ENCODE results near the gene ITGAD. TPM values are rescaled to one million over a fixed set of nuclear protein-coding genes. Genes with fewer than 3 reads are reported as not detected.
A peak's percentile ranks its signal among the peaks of the same experiment; 100 is the strongest.

The ITGAD gene
- total and polyA plus RNA-seq, 2 of the 4 experiments (the other 2 are of a cell fraction): not detected

DNA sequence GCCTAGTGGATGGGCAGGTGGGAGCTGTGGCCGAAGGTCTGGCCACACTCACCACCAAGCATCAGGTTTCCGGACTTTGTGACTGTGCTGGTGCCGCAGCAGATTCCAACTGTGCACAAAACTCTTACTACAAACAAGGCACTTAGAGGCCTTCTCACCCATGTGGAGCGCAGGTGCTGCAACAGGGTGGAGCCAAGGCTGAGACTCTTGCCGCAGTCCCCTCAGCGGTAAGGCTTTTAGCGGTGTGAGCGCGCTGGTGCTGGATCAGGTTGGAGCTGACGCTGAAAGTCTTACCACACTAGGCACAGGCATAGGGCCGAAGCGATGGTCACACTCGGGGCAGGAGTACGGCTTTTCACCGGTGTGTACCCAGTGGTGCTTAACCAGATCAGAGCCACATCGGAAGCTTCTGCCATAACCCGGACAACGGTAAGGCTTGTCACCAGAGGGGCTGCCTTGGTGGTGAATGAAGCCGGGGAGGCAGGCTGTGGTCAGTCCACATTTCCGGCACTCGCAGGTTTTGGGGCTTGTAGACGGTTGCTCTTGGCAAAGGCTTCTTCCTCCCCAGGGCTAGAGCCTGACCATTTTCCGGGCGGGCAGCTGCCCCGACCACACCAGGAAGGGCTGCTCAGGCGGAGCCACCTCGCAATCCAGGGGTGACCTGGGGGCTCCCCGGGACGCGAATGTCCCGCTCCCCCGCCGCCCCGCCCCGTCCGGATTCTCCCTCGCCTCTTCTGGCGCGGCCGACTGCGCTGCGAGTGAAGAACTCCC lies 65.1 kb downstream of the ITGAD start:
- Histone ChIP-seq H3K79me1 (ENCODE audit: low read depth in 1 of 2, low read length in 2 of 2) (peaks cover 19 to 63% of the 10 kb centered on the region in 2 experiments), H3K14ac (replicated peaks; ENCODE audit: low read depth, low read length) (peak overlapping the region; percentile 93), H2BK15ac (ENCODE audit: low read depth, low read length) (no peak overlapping the region), H2AFZ (replicated peaks; ENCODE audit: low read length, poor library complexity) (peak overlapping the region; percentile 96), H2AK9ac (replicated peaks; ENCODE audit: low read depth, low read length, poor library complexity) (peak overlapping the region; percentile 100), H2AK5ac (ENCODE audit: low read depth, low read length) (peak overlapping the region; percentile 81), H3K23ac (ENCODE audit: low read depth, low read length) (peak overlapping the region; percentile 89), H3K9me3 (ENCODE audit: control insufficient read depth, insufficient read depth, low read length) (no peaks in the 10 kb centered on the region), H3K36me3 (ENCODE audit: control insufficient read depth, insufficient read depth, low read length) (peaks cover 4% of the 10 kb centered on the region), H3K56ac (ENCODE audit: extremely low read depth, insufficient read depth, low read length) (peak overlapping the region; percentile 86), H2BK5ac (ENCODE audit: low read depth, low read length, poor library complexity, severe bottlenecking) (peak overlapping the region; percentile 60), H3K9ac (ENCODE audit: low read depth, low read length) (peak overlapping the region; percentile 79), H3K4me2 (ENCODE audit: low read depth, low read length) (peak overlapping the region; percentile 93), H2BK120ac (ENCODE audit: low read depth, low read length) (peak overlapping the region; percentile 52; the same call in 1 of the 2 replicates), H4K8ac (ENCODE audit: low read depth in 2 of 2, low read length in 2 of 2) (peak overlapping the region; percentile 2 to 83; a peak in 2 of 4 replicates), H3K4me3 (ENCODE audit: insufficient read depth, low read depth, low read length) (peak overlapping the region; percentile 55), H3K4ac (ENCODE audit: low read depth, low read length) (peak overlapping the region; percentile 91), H3K4me1 (ENCODE audit: control insufficient read depth, insufficient read depth, low read length) (peaks cover 17% of the 10 kb centered on the region), H4K91ac (ENCODE audit: insufficient read depth, low read depth, low read length) (peak overlapping the region; percentile 88), H4K20me1 (ENCODE audit: insufficient read depth, low read length) (peaks cover 38% of the 10 kb centered on the region), H4K5ac (ENCODE audit: low read depth, low read length) (peak overlapping the region; percentile 32), H3K9me1 (ENCODE audit: insufficient read depth, low read length) (peaks cover 23% of the 10 kb centered on the region), H3K18ac (ENCODE audit: low read depth, low read length) (no peak overlapping the region; the same call in 1 of the 2 replicates), H2BK20ac (ENCODE audit: low read depth, low read length) (no peak overlapping the region), H3K27ac (ENCODE audit: insufficient read depth, low read length) (peak overlapping the region; percentile 90), H3K27me3 (ENCODE audit: control insufficient read depth, insufficient read depth, low read length) (no peaks in the 10 kb centered on the region)
- ChIA-PET CTCF (interaction anchor here (0.6 kb wide), 1 partner anchor 671 kb away, joined by 3 read pairs; no protein-coding TSS in a partner anchor), POLR2A (ENCODE audit: unreplicated experiment) (no interaction called here)
- DNase-seq (peak; percentile 45), ATAC-seq (ENCODE audit: low read depth) (no peak; the same call in 1 of the 2 replicates)
- intact Hi-C loops (cut with micrococcal nuclease) (loop anchor here (2.0 kb wide), 1 partner anchor 411 kb away; no protein-coding TSS in a partner anchor), dilution Hi-C loops (cut with HindIII; ENCODE audit: low sequenced_read_pairs, unreplicated experiment) (no loop called here), in situ Hi-C loops (cut with MboI; ENCODE audit: low sequenced_read_pairs) (loop anchor here (25.0 kb wide), 1 partner anchor 404 kb away; the partner anchor contains the start of gene ZNF267)
- BruUV-seq (replicated peaks): TSS peak; percentile 18
- WGBS, 2 experiments (ENCODE audit: extremely low coverage in 2 of 2, insufficient read length in 1 of 2): 2% methylated on average over 34 of the region's 42 CpGs; no CpG with 5 or more reads in 1 of the 2 experiments
- no peak for TF ChIP-seq SMC3 (IDR thresholded peaks at IDR 0.05; ENCODE audit: low read depth, low read length)
- TF ChIP-seq, protein P1, sequence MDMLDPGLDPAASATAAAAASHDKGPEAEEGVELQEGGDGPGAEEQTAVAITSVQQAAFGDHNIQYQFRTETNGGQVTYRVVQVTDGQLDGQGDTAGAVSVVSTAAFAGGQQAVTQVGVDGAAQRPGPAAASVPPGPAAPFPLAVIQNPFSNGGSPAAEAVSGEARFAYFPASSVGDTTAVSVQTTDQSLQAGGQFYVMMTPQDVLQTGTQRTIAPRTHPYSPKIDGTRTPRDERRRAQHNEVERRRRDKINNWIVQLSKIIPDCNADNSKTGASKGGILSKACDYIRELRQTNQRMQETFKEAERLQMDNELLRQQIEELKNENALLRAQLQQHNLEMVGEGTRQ (IDR thresholded peaks at IDR 0.05; ENCODE audit: low read depth, low read length): no peak
- no peak for TF ChIP-seq RCOR1 (IDR thresholded peaks at IDR 0.05; ENCODE audit: insufficient replicate concordance, low read length)
- no peak for TF ChIP-seq NFE2L2 (IDR thresholded peaks at IDR 0.05; ENCODE audit: low read depth, low read length)
- TF ChIP-seq MAZ (IDR thresholded peaks at IDR 0.05; ENCODE audit: borderline replicate concordance, low read depth, low read length): no peak; the same call in 1 of the 2 replicates
- TF ChIP-seq FOS (IDR thresholded peaks at IDR 0.05; ENCODE audit: low read depth, low read length): no peak
- no peak for TF ChIP-seq RAD21 (IDR thresholded peaks at IDR 0.05; ENCODE audit: low read length)
- TF ChIP-seq, protein P2, sequence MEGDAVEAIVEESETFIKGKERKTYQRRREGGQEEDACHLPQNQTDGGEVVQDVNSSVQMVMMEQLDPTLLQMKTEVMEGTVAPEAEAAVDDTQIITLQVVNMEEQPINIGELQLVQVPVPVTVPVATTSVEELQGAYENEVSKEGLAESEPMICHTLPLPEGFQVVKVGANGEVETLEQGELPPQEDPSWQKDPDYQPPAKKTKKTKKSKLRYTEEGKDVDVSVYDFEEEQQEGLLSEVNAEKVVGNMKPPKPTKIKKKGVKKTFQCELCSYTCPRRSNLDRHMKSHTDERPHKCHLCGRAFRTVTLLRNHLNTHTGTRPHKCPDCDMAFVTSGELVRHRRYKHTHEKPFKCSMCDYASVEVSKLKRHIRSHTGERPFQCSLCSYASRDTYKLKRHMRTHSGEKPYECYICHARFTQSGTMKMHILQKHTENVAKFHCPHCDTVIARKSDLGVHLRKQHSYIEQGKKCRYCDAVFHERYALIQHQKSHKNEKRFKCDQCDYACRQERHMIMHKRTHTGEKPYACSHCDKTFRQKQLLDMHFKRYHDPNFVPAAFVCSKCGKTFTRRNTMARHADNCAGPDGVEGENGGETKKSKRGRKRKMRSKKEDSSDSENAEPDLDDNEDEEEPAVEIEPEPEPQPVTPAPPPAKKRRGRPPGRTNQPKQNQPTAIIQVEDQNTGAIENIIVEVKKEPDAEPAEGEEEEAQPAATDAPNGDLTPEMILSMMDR (conservative IDR thresholded peaks at IDR 0.05; ENCODE audit: low read depth, low read length): 0 out of 2 replicates have a peak, but pooled peaks have one; percentile 24
- no peak for TF ChIP-seq MXI1 (IDR thresholded peaks at IDR 0.05; ENCODE audit: borderline replicate concordance, low read depth, low read length)
- TF ChIP-seq MAFK (IDR thresholded peaks at IDR 0.05; ENCODE audit: low read depth, low read length): no peak
- TF ChIP-seq, protein P3, sequence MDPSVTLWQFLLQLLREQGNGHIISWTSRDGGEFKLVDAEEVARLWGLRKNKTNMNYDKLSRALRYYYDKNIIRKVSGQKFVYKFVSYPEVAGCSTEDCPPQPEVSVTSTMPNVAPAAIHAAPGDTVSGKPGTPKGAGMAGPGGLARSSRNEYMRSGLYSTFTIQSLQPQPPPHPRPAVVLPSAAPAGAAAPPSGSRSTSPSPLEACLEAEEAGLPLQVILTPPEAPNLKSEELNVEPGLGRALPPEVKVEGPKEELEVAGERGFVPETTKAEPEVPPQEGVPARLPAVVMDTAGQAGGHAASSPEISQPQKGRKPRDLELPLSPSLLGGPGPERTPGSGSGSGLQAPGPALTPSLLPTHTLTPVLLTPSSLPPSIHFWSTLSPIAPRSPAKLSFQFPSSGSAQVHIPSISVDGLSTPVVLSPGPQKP (IDR thresholded peaks at IDR 0.05; ENCODE audit: borderline replicate concordance, low read depth, low read length): no peak
- no peak for TF ChIP-seq POLR2A (IDR thresholded peaks at IDR 0.05; ENCODE audit: low read depth, low read length)
- no peak for TF ChIP-seq RFX5 (IDR thresholded peaks at IDR 0.05; ENCODE audit: low read depth, low read length)
